BJ (cell line): ENCODE data around the gene LUZP1. TPM values are rescaled to one million over a fixed set of nuclear protein-coding genes. Genes with fewer than 3 reads are reported as not detected.

Experiments used
- CTCF ChIA-PET: fragments of 350-600 bp; formaldehyde crosslinking; extraction: SDS; loops from one replicate; lab custom pipeline; 2021; ENCODE audit warnings: antibody characterized with exemption, inconsistent platforms; lab: Yijun Ruan, JAX
- POLR2A ChIA-PET: fragments of 300-600 bp; sonication (Branson Sonifier 250); formaldehyde crosslinking; extraction: SDS; loops from one replicate; lab custom pipeline; 2021; ENCODE audit warnings: antibody characterized with exemption; lab: Charles Lee
- DNase-seq: peaks from one replicate; pipeline ENCODE4 v3.0.0-alpha.2; 2011; ENCODE audit warnings: low read depth
- H3K27me3 ChIP-seq: 2 replicates; pipeline ENCODE4 v1.6.0; 2011; ENCODE audit warnings: low read length; ENCODE audit not compliant: control insufficient read depth, insufficient read depth
- H3K36me3 ChIP-seq: 2 replicates; pipeline ENCODE4 v1.5.1; 2011; ENCODE audit warnings: low read length; ENCODE audit not compliant: control insufficient read depth, insufficient read depth
- H3K4me3 ChIP-seq: 2 replicates; pipeline ENCODE4 v1.5.1; 2011; ENCODE audit warnings: low read depth, mild to moderate bottlenecking, control low read depth, low read length
- CTCF ChIP-seq: IDR thresholded peaks from 2 replicates; pipeline ENCODE4 v1.5.1; 2011; ENCODE audit warnings: low read depth, mild to moderate bottlenecking, control low read depth, inconsistent platforms, low read length, moderate library complexity; ENCODE audit not compliant: insufficient read depth
- polyA plus RNA-seq: library from polyadenylated mRNA; depleted of rRNA; stranded (reverse); fragments of >200 nt; gene quantifications from 2 replicates; pipeline ENCODE4 v1.2.3, GENCODE V29; 2011

Gene LUZP1
- polyA plus RNA-seq, 1 experiment, result 22.0 TPM

- no peak for TF ChIP-seq CTCF
- no peak for DNase-seq
- Histone ChIP-seq H3K27me3 (no peaks in the 10 kb centered on the region), H3K36me3 (no peaks in the 10 kb centered on the region), H3K4me3 (no peak overlapping the region)
- POLR2A ChIA-PET, result no interaction called here
- CTCF ChIA-PET, result interaction anchor here (1.4 to 2.1 kb wide), 2 partner anchors 16 to 34 kb away, joined by 3 to 9 read pairs; no protein-coding TSS in a partner anchor
Measured at GRCh38 chr1:23150742-23151141, 17.9 kb downstream of the LUZP1 start.

DNA sequence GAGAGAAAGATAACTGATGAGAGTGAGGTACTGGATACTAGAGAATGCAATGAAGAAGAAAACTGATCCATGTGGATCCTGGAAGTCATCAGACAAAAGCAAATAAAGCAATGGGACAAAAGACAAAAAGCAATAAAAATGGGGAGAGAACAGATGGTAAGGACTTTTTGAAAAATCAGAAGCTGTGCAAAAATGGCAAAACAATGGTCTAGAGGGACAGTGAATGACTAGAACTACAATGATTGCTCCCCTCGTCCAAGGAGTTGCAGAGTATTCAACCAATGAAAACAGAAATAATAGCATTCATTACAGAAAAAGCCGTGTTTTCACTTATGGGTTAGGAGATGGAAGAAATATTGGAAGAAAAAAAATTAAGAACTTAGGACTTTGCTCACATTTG lies 18.5 kb downstream of the LUZP1 start:
- H3K36me3 ChIP-seq, result no peaks in the 10 kb centered on the region
- POLR2A ChIA-PET, result interaction anchor here (0.6 kb wide), 1 partner anchor 330 kb away, joined by 7 read pairs; no protein-coding TSS in a partner anchor
- no peaks in the 10 kb centered on the region for H3K27me3 ChIP-seq
- no peak overlapping the region for H3K4me3 ChIP-seq
- no peak for DNase-seq
- CTCF ChIA-PET, result interaction anchor here (1.4 kb wide), 1 partner anchor 15 kb away, joined by 3 read pairs; no protein-coding TSS in a partner anchor
- no peak for TF ChIP-seq CTCF

GRCh38 chr1:23149114-23149513 lies 19.5 kb downstream of the LUZP1 start:
- no peak for TF ChIP-seq CTCF
- ChIA-PET CTCF (no interaction called here), POLR2A (interaction anchor here (0.7 kb wide), 1 partner anchor 1151 kb away, joined by 12 read pairs; no protein-coding TSS in a partner anchor)
- no peaks in the 10 kb centered on the region for H3K36me3 ChIP-seq
- H3K4me3 ChIP-seq, result no peak overlapping the region
- DNase-seq, result no peak
- no peaks in the 10 kb centered on the region for H3K27me3 ChIP-seq

GRCh38 chr1:23148084-23148483 lies 20.6 kb downstream of the LUZP1 start:
- Histone ChIP-seq H3K27me3 (no peaks in the 10 kb centered on the region), H3K36me3 (no peaks in the 10 kb centered on the region), H3K4me3 (no peak overlapping the region)
- CTCF ChIA-PET, result interaction anchor here (0.6 to 1.0 kb wide), 2 partner anchors 19 to 48 kb away, joined by 3 read pairs; no protein-coding TSS in a partner anchor
- POLR2A ChIA-PET, result no interaction called here
- no peak for DNase-seq
- TF ChIP-seq CTCF, result no peak

- POLR2A ChIA-PET, result no interaction called here
Measured at GRCh38 chr1:23140940-23141596, 27.6 kb downstream of the LUZP1 start.

More at GRCh38 chr1:23140940-23141596, 27.6 kb downstream of the LUZP1 start:
- no peaks in the 10 kb centered on the region for H3K27me3 ChIP-seq
- H3K36me3 ChIP-seq, result no peaks in the 10 kb centered on the region
- no peak for TF ChIP-seq CTCF
- H3K4me3 ChIP-seq, result no peak overlapping the region
- CTCF ChIA-PET, result interaction anchor here (1.2 to 1.6 kb wide), 3 partner anchors 11 to 43 kb away, joined by 4 to 5 read pairs (median 4); no protein-coding TSS in a partner anchor
- DNase-seq, result no peak
